Panc1 (cell line): ENCODE results near the gene GRID1. TPM values are rescaled to one million over a fixed set of nuclear protein-coding genes. Genes with fewer than 3 reads are reported as not detected.

ENCODE experiments used
- ATAC-seq: fragments of 200-7000 bp; cut with Tn5 transposase; 2 replicates; pipeline ENCODE4 v1.9.1; 2020; ENCODE audit warnings: mild to moderate bottlenecking, moderate library complexity
- BruUV-seq: library from RNA; stranded (reverse); fragments of 400-500 nt; replicated peaks from 2 replicates; lab custom pipeline; 2021; lab: Mats Ljungman, UMichigan
- CTCF ChIA-PET: fragments of 300-600 bp; sonication (Branson Sonifier 250); formaldehyde crosslinking; loops from one replicate; lab custom pipeline; 2022; ENCODE audit warnings: antibody characterized with exemption; lab: Charles Lee
- POLR2A ChIA-PET: fragments of 300-600 bp; sonication (Branson Sonifier 250); formaldehyde crosslinking; loops from one replicate; lab custom pipeline; 2022; ENCODE audit warnings: antibody characterized with exemption; lab: Charles Lee
- DNase-seq: peaks from one replicate; pipeline ENCODE4 v3.0.0-alpha.2; 2010; ENCODE audit warnings: low read depth, low spot score
- H3K27ac ChIP-seq: 2 replicates; pipeline ENCODE4 v1.5.1; 2011; ENCODE audit warnings: mild to moderate bottlenecking, low read length, inconsistent platforms
- H3K27me3 ChIP-seq: fragments of 200-500 bp; sonication (Bioruptor generic); 2 replicates; pipeline ENCODE4 v1.6.0; 2014; ENCODE audit warnings: low read length, inconsistent platforms; ENCODE audit not compliant: control insufficient read depth, insufficient read depth
- H3K36me3 ChIP-seq: fragments of 200-500 bp; sonication (Bioruptor generic); 2 replicates; pipeline ENCODE4 v1.5.1; 2014; ENCODE audit warnings: inconsistent platforms, mild to moderate bottlenecking, low read length, moderate library complexity; ENCODE audit not compliant: control insufficient read depth, insufficient read depth
- H3K4me1 ChIP-seq: 2 replicates; pipeline ENCODE4 v1.5.1; 2011; ENCODE audit warnings: inconsistent platforms, mild to moderate bottlenecking, low read length, moderate library complexity; ENCODE audit not compliant: control insufficient read depth, insufficient read depth
- H3K4me3 ChIP-seq, 2 experiments: 2 replicates each; pipeline ENCODE4 v1.5.1; 2011 to 2012; ENCODE audit warnings: low read depth in 2 of 2, low read length in 2 of 2, mild to moderate bottlenecking in 2 of 2, inconsistent platforms in 1 of 2, moderate library complexity in 1 of 2
- H3K9me3 ChIP-seq: fragments of 200-500 bp; sonication (Bioruptor generic); 2 replicates; pipeline ENCODE4 v1.5.1; 2014; ENCODE audit warnings: low read depth, mild to moderate bottlenecking, inconsistent platforms, low read length, moderate library complexity; ENCODE audit not compliant: control insufficient read depth, insufficient read depth
- CTCF ChIP-seq: fragments of 450-650 bp; IDR thresholded peaks from 2 replicates; pipeline ENCODE4 v1.5.1; 2017; ENCODE audit warnings: mild to moderate bottlenecking
- POLR2AphosphoS5 ChIP-seq: IDR thresholded peaks from 2 replicates; pipeline ENCODE4 v1.6.1; 2012; ENCODE audit warnings: mild to moderate bottlenecking, low read depth, low read length, moderate library complexity
- REST ChIP-seq, 2 experiments: IDR thresholded peaks; 2 replicates each; pipeline ENCODE4 v1.6.1; 2011 to 2012; ENCODE audit warnings: low read depth in 2 of 2, control low read depth in 1 of 2, low read length in 1 of 2, mild to moderate bottlenecking in 1 of 2, moderate library complexity in 1 of 2; ENCODE audit not compliant: insufficient read depth in 1 of 2
- SIN3A ChIP-seq: IDR thresholded peaks from 2 replicates; pipeline ENCODE4 v1.6.1; 2012; ENCODE audit warnings: low read depth, mild to moderate bottlenecking, low read length, moderate library complexity, borderline replicate concordance; ENCODE audit not compliant: insufficient read depth
- TCF7L2 ChIP-seq: IDR thresholded peaks from 2 replicates; pipeline ENCODE4 v1.6.1; 2011; ENCODE audit warnings: mild to moderate bottlenecking, low read depth, low read length, inconsistent platforms
- in situ Hi-C: cut with HindIII; loops from 2 replicates; pipeline ENCODE4 v1.10.0; 2016; ENCODE audit warnings: low sequenced_read_pairs, low pct_unique_long_range_greater_than_20kb
- intact Hi-C: fragments of 100-400 bp; cut with micrococcal nuclease; formaldehyde crosslinking; loops from one replicate; pipeline ENCODE4 v1.10.0; 2022; ENCODE audit not compliant: unreplicated experiment
- total RNA-seq: library from RNA; stranded (reverse); gene quantifications from one replicate; pipeline ENCODE4 v1.2.1, GENCODE V29; 2021; ENCODE audit not compliant: unreplicated experiment

The GRID1 gene
- total RNA-seq, 1 experiment from 2014 or later, result 2.3 TPM

GRCh38 chr10:85618841-85619240, 747.8 kb downstream of the GRID1 start:
- no peaks in the 10 kb centered on the region for H3K36me3 ChIP-seq
- no TSS peak for BruUV-seq
- no peak overlapping the region for H3K27ac ChIP-seq
- intact Hi-C loops, result no loop called here
- no peak for DNase-seq
- ATAC-seq, result no peak
- H3K27me3 ChIP-seq, result no peaks in the 10 kb centered on the region
- in situ Hi-C loops, result no loop called here
- H3K9me3 ChIP-seq, result no peaks in the 10 kb centered on the region
- CTCF ChIA-PET, result no interaction called here
- TF ChIP-seq POLR2AphosphoS5 (no peak), REST (IDR thresholded peaks at IDR 0.05; ENCODE audit: insufficient read depth in 1 of 2, low read depth in 2 of 2, low read length in 1 of 2) (no peak), SIN3A (no peak), CTCF (no peak), TCF7L2 (no peak)
- no peak overlapping the region for H3K4me3 ChIP-seq
- POLR2A ChIA-PET, result no interaction called here
- no peaks in the 10 kb centered on the region for H3K4me1 ChIP-seq

GRCh38 chr10:85617751-85618546, 748.6 kb downstream of the GRID1 start:
- no peaks in the 10 kb centered on the region for H3K27me3 ChIP-seq
- no peaks in the 10 kb centered on the region for H3K36me3 ChIP-seq
- in situ Hi-C loops, result no loop called here
- ChIA-PET POLR2A (no interaction called here), CTCF (interaction anchor here (0.6 kb wide), 1 partner anchor 17 kb away, joined by 3 read pairs; no protein-coding TSS in a partner anchor)
- no peak for ATAC-seq
- H3K27ac ChIP-seq, result no peak overlapping the region
- TF ChIP-seq POLR2AphosphoS5 (no peak), REST (IDR thresholded peaks at IDR 0.05; ENCODE audit: insufficient read depth in 1 of 2, low read depth in 2 of 2, low read length in 1 of 2) (no peak), SIN3A (no peak), CTCF (no peak), TCF7L2 (no peak)
- H3K4me3 ChIP-seq, result no peak overlapping the region
- no TSS peak for BruUV-seq
- intact Hi-C loops, result no loop called here
- DNase-seq, result no peak
- no peaks in the 10 kb centered on the region for H3K9me3 ChIP-seq
- no peaks in the 10 kb centered on the region for H3K4me1 ChIP-seq
